Activated T-cell treated with anti-CD3 and anti-CD28 coated beads for 24 hours (primary cell): ENCODE results near the gene MAN1C1.
"Not testable (repeated sequence)": the region's sequence is repeated elsewhere in the genome, so short reads cannot be mapped to it uniquely, and the experiment has no call there.

Experiments
- DNase-seq: peaks from one replicate; pipeline ENCODE4 v3.0.0-alpha.2; 2020; ENCODE audit warnings: low read depth

Gene MAN1C1

GRCh38 chr1:25636141-25636540 lies 19.6 kb downstream of the MAN1C1 start:
- DNase-seq = not testable (repeated sequence)

GRCh38 chr1:25640646-25641328 lies 24.2 kb downstream of the MAN1C1 start:
- no peak for DNase-seq

GRCh38 chr1:25641329-25641725 lies 24.7 kb downstream of the MAN1C1 start:
- DNase-seq = no peak

GRCh38 chr1:25641931-25642573 lies 25.5 kb downstream of the MAN1C1 start:
- no peak for DNase-seq

GRCh38 chr1:25642574-25643108 lies 26.1 kb downstream of the MAN1C1 start:
- DNase-seq = peak; percentile 43

GRCh38 chr1:25643929-25644328 lies 27.3 kb downstream of the MAN1C1 start:
- no peak for DNase-seq

GRCh38 chr1:25644962-25645361 lies 28.4 kb downstream of the MAN1C1 start:
- DNase-seq = no peak

- no peak for DNase-seq
These were observed 29.2 kb downstream of the MAN1C1 start for GRCh38 chr1:25645637-25646400.

GRCh38 chr1:25647106-25647505 lies 30.5 kb downstream of the MAN1C1 start:
- no peak for DNase-seq

- no peak for DNase-seq
These were observed 31.3 kb downstream of the MAN1C1 start for GRCh38 chr1:25647863-25648262.

- no peak for DNase-seq
These were observed 32.3 kb downstream of the MAN1C1 start for GRCh38 chr1:25648681-25649440.

GRCh38 chr1:25649505-25650288 lies 33.1 kb downstream of the MAN1C1 start:
- DNase-seq = no peak

GRCh38 chr1:25650289-25650576 lies 33.6 kb downstream of the MAN1C1 start:
- no peak for DNase-seq

- no peak for DNase-seq
These were observed 34.5 kb downstream of the MAN1C1 start for GRCh38 chr1:25651036-25651640.

GRCh38 chr1:25651824-25652741 lies 35.5 kb downstream of the MAN1C1 start:
- DNase-seq = no peak

- DNase-seq = no peak
These were observed 37.0 kb downstream of the MAN1C1 start for GRCh38 chr1:25653558-25653957.

- no peak for DNase-seq
These were observed 37.6 kb downstream of the MAN1C1 start for GRCh38 chr1:25654109-25654660.

GRCh38 chr1:25657121-25657882 lies 40.7 kb downstream of the MAN1C1 start:
- DNase-seq = no peak
